WTC11 (cell line): ENCODE measurements around the gene PTPRN. TPM values are rescaled to one million over a fixed set of nuclear protein-coding genes. Genes with fewer than 3 reads are reported as not detected.

Source experiments
- ATAC-seq: fragments of 200-7000 bp; cut with Tn5 transposase; 2 replicates; pipeline ENCODE4 v1.10.0; 2021; ENCODE audit warnings: mild to moderate bottlenecking, moderate library complexity
- Bru-seq: library from RNA; stranded (reverse); fragments of 400-500 nt; gene quantifications from one replicate; lab custom pipeline; 2021; lab: Mats Ljungman, UMichigan
- CTCF ChIA-PET: fragments of 300-600 bp; sonication (Branson Sonifier 250); formaldehyde crosslinking; loops from one replicate; lab custom pipeline; 2021; ENCODE audit warnings: antibody characterized with exemption; lab: Charles Lee
- POLR2A ChIA-PET: fragments of 350-600 bp; sonication (Branson Sonifier 250); formaldehyde crosslinking; loops from one replicate; lab custom pipeline; 2021; ENCODE audit warnings: antibody characterized with exemption; lab: Charles Lee
- DNase-seq: peaks from one replicate; pipeline ENCODE4 v3.0.0; 2021; ENCODE audit warnings: low spot score
- H3K27ac Mint-ChIP-seq: 2 replicates; pipeline ENCODE4 v1.8.0; 2021; ENCODE audit warnings: mixed read lengths
- H3K27me3 Mint-ChIP-seq: 2 replicates; pipeline ENCODE4 v1.8.0; 2021; ENCODE audit warnings: low read depth, mild to moderate bottlenecking, moderate library complexity, mixed read lengths
- H3K36me3 Mint-ChIP-seq: 2 replicates; pipeline ENCODE4 v1.8.0; 2021; ENCODE audit warnings: mixed read lengths
- H3K4me1 Mint-ChIP-seq: 2 replicates; pipeline ENCODE4 v1.8.0; 2022; ENCODE audit warnings: mixed read lengths
- H3K4me3 Mint-ChIP-seq: 2 replicates; pipeline ENCODE4 v1.8.0; 2021; ENCODE audit warnings: mild to moderate bottlenecking, moderate library complexity, mixed read lengths
- H3K9me3 Mint-ChIP-seq: 2 replicates; pipeline ENCODE4 v1.8.0; 2021; ENCODE audit warnings: mixed read lengths
- ATF1 ChIP-seq: sonication (generic); formaldehyde crosslinking; IDR thresholded peaks from 2 replicates; pipeline ENCODE4 v1.8.1; 2023; ENCODE audit warnings: mild to moderate bottlenecking, moderate library complexity, missing genetic modification reagents
- CBFB ChIP-seq: sonication (generic); formaldehyde crosslinking; IDR thresholded peaks from 2 replicates; pipeline ENCODE4 v1.8.1; 2022; ENCODE audit warnings: mild to moderate bottlenecking, low read depth, missing genetic modification reagents
- CREB1 ChIP-seq: sonication (generic); formaldehyde crosslinking; IDR thresholded peaks from 2 replicates; pipeline ENCODE4 v1.8.0; 2023; ENCODE audit warnings: mild to moderate bottlenecking, missing genetic modification reagents
- CREM ChIP-seq: sonication (generic); formaldehyde crosslinking; IDR thresholded peaks from 2 replicates; pipeline ENCODE4 v1.8.1; 2022; ENCODE audit warnings: mild to moderate bottlenecking, missing genetic modification reagents, moderate library complexity
- ELF4 ChIP-seq: sonication (generic); formaldehyde crosslinking; IDR thresholded peaks from 2 replicates; pipeline ENCODE4 v1.8.1; 2022; ENCODE audit warnings: low read depth, mild to moderate bottlenecking, moderate library complexity, missing genetic modification reagents
- FOXK1 ChIP-seq: sonication (generic); formaldehyde crosslinking; IDR thresholded peaks from 2 replicates; pipeline ENCODE4 v1.8.0; 2022; ENCODE audit warnings: mild to moderate bottlenecking, moderate library complexity, missing genetic modification reagents
- FOXP1 ChIP-seq: sonication (generic); formaldehyde crosslinking; IDR thresholded peaks from 2 replicates; pipeline ENCODE4 v1.8.0; 2022; ENCODE audit warnings: missing genetic modification reagents, mild to moderate bottlenecking, moderate library complexity, borderline replicate concordance
- GTF2I ChIP-seq: fragments of 250-450 bp; sonication (Bioruptor Pico); conservative IDR thresholded peaks from 2 replicates; pipeline ENCODE4 v1.4.0; 2021; ENCODE audit warnings: mild to moderate bottlenecking
- NFATC4 ChIP-seq: fragments of 250-450 bp; sonication (Bioruptor Pico); IDR thresholded peaks from 2 replicates; pipeline ENCODE4 v1.9.0; 2021; ENCODE audit warnings: mild to moderate bottlenecking
- NFE2L1 ChIP-seq: sonication (generic); formaldehyde crosslinking; IDR thresholded peaks from 2 replicates; pipeline ENCODE4 v1.8.1; 2023; ENCODE audit warnings: missing genetic modification reagents
- PRRX2 ChIP-seq: fragments of 250-450 bp; sonication (Bioruptor Pico); IDR thresholded peaks from 2 replicates; pipeline ENCODE4 v1.8.0; 2021; ENCODE audit warnings: mild to moderate bottlenecking
- RELA ChIP-seq: sonication (generic); formaldehyde crosslinking; IDR thresholded peaks from 2 replicates; pipeline ENCODE4 v1.8.1; 2022; ENCODE audit warnings: missing genetic modification reagents, mild to moderate bottlenecking, borderline replicate concordance
- ZBTB21 ChIP-seq: sonication (generic); formaldehyde crosslinking; IDR thresholded peaks from 2 replicates; pipeline ENCODE4 v1.8.1; 2023; ENCODE audit warnings: mild to moderate bottlenecking, missing genetic modification reagents, borderline replicate concordance
- ZNF121 ChIP-seq: sonication (generic); formaldehyde crosslinking; IDR thresholded peaks from 2 replicates; pipeline ENCODE4 v1.8.0; 2023; ENCODE audit warnings: missing genetic modification reagents
- ZNF219 ChIP-seq: sonication (generic); formaldehyde crosslinking; IDR thresholded peaks from 2 replicates; pipeline ENCODE4 v1.8.0; 2023; ENCODE audit warnings: missing genetic modification reagents, mild to moderate bottlenecking, borderline replicate concordance
- ZNF423 ChIP-seq: fragments of 250-450 bp; sonication (Bioruptor Pico); IDR thresholded peaks from 2 replicates; pipeline ENCODE4 v2.1.2; 2022; ENCODE audit warnings: mild to moderate bottlenecking, moderate library complexity
- long read RNA-seq, 3 experiments: library from RNA in 1 of 3; library from capped mRNA in 1 of 3; library from polyadenylated mRNA in 1 of 3; unstranded in 2 of 3; stranded (forward) in 1 of 3; transcript quantifications; one replicate each; pipeline ENCODE4 v2.0.0, GENCODE V29; 2021
- total RNA-seq: library from RNA; stranded (reverse); gene quantifications from 3 replicates; pipeline ENCODE4 v1.2.3, GENCODE V29; 2021
- TF ChIP-seq, protein P1 (sequence below): sonication (generic); formaldehyde crosslinking; IDR thresholded peaks from 2 replicates; pipeline ENCODE4 v1.8.1; 2023; ENCODE audit warnings: mild to moderate bottlenecking, missing genetic modification reagents, moderate library complexity
- TF ChIP-seq, protein P2 (sequence below): sonication (generic); formaldehyde crosslinking; IDR thresholded peaks from 2 replicates; pipeline ENCODE4 v1.8.1; 2022; ENCODE audit warnings: low read depth, missing genetic modification reagents, borderline replicate concordance
- TF ChIP-seq, protein P3 (sequence below): sonication (generic); formaldehyde crosslinking; IDR thresholded peaks from 2 replicates; pipeline ENCODE4 v1.8.0; 2023; ENCODE audit warnings: missing genetic modification reagents
- TF ChIP-seq, protein P4 (sequence below): sonication (generic); formaldehyde crosslinking; IDR thresholded peaks from 2 replicates; pipeline ENCODE4 v1.8.1; 2022; ENCODE audit warnings: low read depth, mild to moderate bottlenecking, moderate library complexity, missing genetic modification reagents, borderline replicate concordance
- TF ChIP-seq, protein P5 (sequence below): sonication (generic); formaldehyde crosslinking; IDR thresholded peaks from 2 replicates; pipeline ENCODE4 v1.8.1; 2022; ENCODE audit warnings: missing genetic modification reagents, borderline replicate concordance

Gene PTPRN
- total RNA-seq (3.8 to 5.7 TPM (median 5.2 TPM) in 3 replicates), Bru-seq, nascent RNA (percentile 27 among the genes with signal in this experiment)
- long read RNA-seq, experiment 1, transcript PTPRN-201 (23 exons, 3,784 nt) = major isoform, 5 of 16 reads
- long read RNA-seq, experiment 1, partial matches to known transcripts = 4 of 16 reads
- long read RNA-seq, experiment 1, other reads (novel, unspliced or antisense) = 7 of 16 reads
- long read RNA-seq, experiment 2, partial matches to known transcripts = 4 of 5 reads
- long read RNA-seq, experiment 2, other reads (novel, unspliced or antisense) = 0 of 5 reads
- long read RNA-seq, experiment 3, partial matches to known transcripts = 2 of 2 reads
- long read RNA-seq, experiment 3, other reads (novel, unspliced or antisense) = 0 of 2 reads

DNA sequence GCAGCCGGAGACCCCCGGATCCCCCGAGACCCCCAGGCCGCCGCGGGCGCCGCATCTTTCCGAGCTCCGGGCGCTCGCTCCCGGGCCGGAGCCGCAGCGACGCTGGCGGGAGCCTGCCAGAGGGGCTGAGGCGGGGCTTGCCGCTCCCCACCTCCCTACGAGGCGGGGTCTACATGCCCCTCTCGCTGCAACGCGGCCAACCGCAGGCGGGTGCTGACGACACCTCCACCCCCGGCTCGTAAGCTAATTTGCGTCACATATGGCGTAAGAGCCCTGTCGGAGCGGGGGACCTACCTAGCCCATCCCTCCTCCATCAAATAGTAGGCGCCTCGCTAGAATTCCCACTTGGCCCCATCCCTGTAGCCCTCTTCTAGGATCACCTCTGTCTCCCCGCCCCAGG, at the start of gene PTPRN:
PTPRN (minus strand) TSS at position 124 of the 400 bp plus-strand sequence; CDS start at position 55, 69 bp downstream.
- ChIA-PET POLR2A (interaction anchor here (0.5 to 1.1 kb wide), 3 partner anchors 21 to 35 kb away, joined by 3 read pairs; partner anchors contain the start of gene RESP18), CTCF (interaction anchor here (0.6 to 2.4 kb wide), 12 partner anchors 10 to 329 kb away, joined by 3 to 19 read pairs (median 4); no protein-coding TSS in a partner anchor)
- peaks cover 57% of the 10 kb centered on the region for H3K27me3 Mint-ChIP-seq

DNA sequence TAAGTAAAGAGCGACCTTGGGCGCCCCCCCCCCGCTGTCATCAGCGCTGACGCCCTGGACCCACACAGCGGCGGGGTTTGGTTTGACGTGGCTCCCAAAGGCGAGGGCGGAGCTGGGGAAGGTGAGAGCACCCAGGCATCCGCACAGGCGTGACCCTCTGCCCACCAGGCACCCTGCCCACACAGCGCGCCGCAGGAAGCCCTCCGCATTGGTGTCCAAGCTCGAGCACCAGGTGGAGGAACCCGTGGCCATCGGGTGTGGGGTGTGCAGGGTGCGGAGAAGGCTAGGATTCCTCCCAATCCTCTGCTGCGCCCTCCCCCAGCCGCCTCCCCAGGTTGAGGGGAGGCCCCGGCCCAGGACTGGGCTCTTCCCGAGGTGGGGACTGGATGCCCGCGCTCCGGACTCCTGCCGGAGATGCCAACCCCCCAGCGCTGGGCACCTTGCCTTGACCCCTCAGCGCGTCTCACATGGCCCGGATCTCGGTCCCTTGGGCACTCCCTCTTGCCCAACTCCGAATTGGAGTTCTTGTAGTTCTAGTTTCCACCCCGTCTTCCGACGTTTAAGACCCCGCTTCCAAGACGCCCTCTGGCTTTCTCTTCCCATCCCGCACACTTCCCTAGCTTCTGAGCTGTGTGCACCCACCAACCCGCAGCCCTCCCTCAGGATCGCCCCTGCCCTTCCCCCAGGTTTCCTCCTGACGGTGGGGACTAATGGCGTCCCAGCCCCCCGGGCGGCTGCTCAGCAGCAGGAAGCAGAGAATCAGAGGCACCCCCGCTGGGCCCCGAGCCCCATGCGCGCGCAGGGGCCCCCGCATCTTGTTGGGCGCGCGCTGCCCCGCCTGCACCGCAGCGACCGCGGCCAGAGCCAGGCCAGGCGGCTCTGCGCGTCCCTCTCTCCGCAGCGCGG, 49.2 kb upstream of the PTPRN start:
- ChIA-PET CTCF (interaction anchor here (0.6 to 2.6 kb wide), 8 partner anchors 11 to 171 kb away, joined by 3 to 12 read pairs (median 4); no protein-coding TSS in a partner anchor), POLR2A (interaction anchor here (0.9 kb wide), 1 partner anchor 13 kb away, joined by 6 read pairs; no protein-coding TSS in a partner anchor)
- peak; percentile 26 for DNase-seq
- Mint-ChIP-seq H3K27ac (no peak overlapping the region), H3K36me3 (no peaks in the 10 kb centered on the region), H3K27me3 (peaks cover 82% of the 10 kb centered on the region), H3K4me1 (peaks cover 2% of the 10 kb centered on the region; the same call in 1 of the 2 replicates), H3K4me3 (peak overlapping the region; percentile 73), H3K9me3 (no peaks in the 10 kb centered on the region)
- peak; percentile 69 for ATAC-seq
- TF ChIP-seq, protein P1, sequence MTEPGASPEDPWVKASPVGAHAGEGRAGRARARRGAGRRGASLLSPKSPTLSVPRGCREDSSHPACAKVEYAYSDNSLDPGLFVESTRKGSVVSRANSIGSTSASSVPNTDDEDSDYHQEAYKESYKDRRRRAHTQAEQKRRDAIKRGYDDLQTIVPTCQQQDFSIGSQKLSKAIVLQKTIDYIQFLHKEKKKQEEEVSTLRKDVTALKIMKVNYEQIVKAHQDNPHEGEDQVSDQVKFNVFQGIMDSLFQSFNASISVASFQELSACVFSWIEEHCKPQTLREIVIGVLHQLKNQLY (CRISPR knock-in tag) = no peak
- TF ChIP-seq ZNF423 (CRISPR knock-in tag) = peak; percentile 42; the same call in 1 of the 2 replicates
- no peak for TF ChIP-seq PRRX2 (CRISPR knock-in tag)

More for the DNA sequence above, at the start of gene PTPRN:
- TF ChIP-seq, protein P2, sequence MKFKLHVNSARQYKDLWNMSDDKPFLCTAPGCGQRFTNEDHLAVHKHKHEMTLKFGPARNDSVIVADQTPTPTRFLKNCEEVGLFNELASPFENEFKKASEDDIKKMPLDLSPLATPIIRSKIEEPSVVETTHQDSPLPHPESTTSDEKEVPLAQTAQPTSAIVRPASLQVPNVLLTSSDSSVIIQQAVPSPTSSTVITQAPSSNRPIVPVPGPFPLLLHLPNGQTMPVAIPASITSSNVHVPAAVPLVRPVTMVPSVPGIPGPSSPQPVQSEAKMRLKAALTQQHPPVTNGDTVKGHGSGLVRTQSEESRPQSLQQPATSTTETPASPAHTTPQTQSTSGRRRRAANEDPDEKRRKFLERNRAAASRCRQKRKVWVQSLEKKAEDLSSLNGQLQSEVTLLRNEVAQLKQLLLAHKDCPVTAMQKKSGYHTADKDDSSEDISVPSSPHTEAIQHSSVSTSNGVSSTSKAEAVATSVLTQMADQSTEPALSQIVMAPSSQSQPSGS (CRISPR knock-in tag) = no peak
- TF ChIP-seq ZBTB21 (CRISPR knock-in tag) (peak; percentile 96), ATF1 (CRISPR knock-in tag) (no peak), CREM (CRISPR knock-in tag) (peak; percentile 50; the same call in 1 of the 2 replicates)
- TF ChIP-seq, protein P3, sequence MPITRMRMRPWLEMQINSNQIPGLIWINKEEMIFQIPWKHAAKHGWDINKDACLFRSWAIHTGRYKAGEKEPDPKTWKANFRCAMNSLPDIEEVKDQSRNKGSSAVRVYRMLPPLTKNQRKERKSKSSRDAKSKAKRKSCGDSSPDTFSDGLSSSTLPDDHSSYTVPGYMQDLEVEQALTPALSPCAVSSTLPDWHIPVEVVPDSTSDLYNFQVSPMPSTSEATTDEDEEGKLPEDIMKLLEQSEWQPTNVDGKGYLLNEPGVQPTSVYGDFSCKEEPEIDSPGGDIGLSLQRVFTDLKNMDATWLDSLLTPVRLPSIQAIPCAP (CRISPR knock-in tag) = no peak
- no peak within 1 kb of the TSS for H3K27ac Mint-ChIP-seq
- DNase-seq (peak; percentile 84), ATAC-seq (peak; percentile 86)
- H3K4me1 Mint-ChIP-seq = peaks cover 22% of the 10 kb centered on the region
- H3K9me3 Mint-ChIP-seq = peaks cover 6% of the 10 kb centered on the region
- H3K36me3 Mint-ChIP-seq = no peaks in the 10 kb centered on the region; the same call in 1 of the 2 replicates
- peak within 1 kb of the TSS; percentile 85 for H3K4me3 Mint-ChIP-seq

DNA sequence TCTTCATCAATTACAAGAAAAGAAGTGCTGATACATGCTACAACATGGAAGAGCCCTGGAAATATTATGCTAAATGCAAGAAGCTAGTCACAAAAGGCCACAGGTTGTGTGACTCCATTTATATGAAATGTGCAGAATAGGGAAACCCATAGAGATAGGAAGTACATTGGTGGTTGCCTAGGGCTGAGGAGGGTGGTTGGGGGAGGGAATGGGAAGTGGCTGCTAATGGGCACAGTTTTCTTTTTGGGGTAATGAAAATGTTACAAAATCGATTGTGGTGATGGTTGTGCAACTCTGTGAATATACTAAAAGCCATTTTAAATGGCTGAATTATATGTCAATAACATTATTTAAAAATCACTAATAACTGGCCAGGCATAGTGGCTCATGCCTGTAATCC, 47.6 kb upstream of the PTPRN start:
- Mint-ChIP-seq H3K4me3 (no peak overlapping the region), H3K27ac (no peak overlapping the region), H3K27me3 (peaks cover 84% of the 10 kb centered on the region), H3K36me3 (no peaks in the 10 kb centered on the region), H3K9me3 (no peaks in the 10 kb centered on the region), H3K4me1 (peaks cover 2% of the 10 kb centered on the region; the same call in 1 of the 2 replicates)
- ChIA-PET POLR2A (interaction anchor here (0.6 kb wide), 1 partner anchor 30 kb away, joined by 3 read pairs; no protein-coding TSS in a partner anchor), CTCF (interaction anchor here (0.8 kb wide), 1 partner anchor 62 kb away, joined by 3 read pairs; no protein-coding TSS in a partner anchor)
- DNase-seq (no peak), ATAC-seq (no peak)
- TF ChIP-seq CBFB (CRISPR knock-in tag) = no peak
- no peak for TF ChIP-seq FOXK1 (CRISPR knock-in tag)
- no peak for TF ChIP-seq CREB1
- TF ChIP-seq ZNF219 (CRISPR knock-in tag) = no peak
- TF ChIP-seq ELF4 = no peak
- no peak for TF ChIP-seq FOXP1 (CRISPR knock-in tag)
- no peak for TF ChIP-seq NFE2L1 (CRISPR knock-in tag)
- TF ChIP-seq GTF2I (CRISPR knock-in tag) = no peak
- TF ChIP-seq, protein P4, sequence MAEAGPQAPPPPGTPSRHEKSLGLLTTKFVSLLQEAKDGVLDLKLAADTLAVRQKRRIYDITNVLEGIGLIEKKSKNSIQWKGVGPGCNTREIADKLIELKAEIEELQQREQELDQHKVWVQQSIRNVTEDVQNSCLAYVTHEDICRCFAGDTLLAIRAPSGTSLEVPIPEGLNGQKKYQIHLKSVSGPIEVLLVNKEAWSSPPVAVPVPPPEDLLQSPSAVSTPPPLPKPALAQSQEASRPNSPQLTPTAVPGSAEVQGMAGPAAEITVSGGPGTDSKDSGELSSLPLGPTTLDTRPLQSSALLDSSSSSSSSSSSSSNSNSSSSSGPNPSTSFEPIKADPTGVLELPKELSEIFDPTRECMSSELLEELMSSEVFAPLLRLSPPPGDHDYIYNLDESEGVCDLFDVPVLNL (CRISPR knock-in tag) = no peak
- TF ChIP-seq, protein P2 (CRISPR knock-in tag) = no peak
- TF ChIP-seq, protein P5, sequence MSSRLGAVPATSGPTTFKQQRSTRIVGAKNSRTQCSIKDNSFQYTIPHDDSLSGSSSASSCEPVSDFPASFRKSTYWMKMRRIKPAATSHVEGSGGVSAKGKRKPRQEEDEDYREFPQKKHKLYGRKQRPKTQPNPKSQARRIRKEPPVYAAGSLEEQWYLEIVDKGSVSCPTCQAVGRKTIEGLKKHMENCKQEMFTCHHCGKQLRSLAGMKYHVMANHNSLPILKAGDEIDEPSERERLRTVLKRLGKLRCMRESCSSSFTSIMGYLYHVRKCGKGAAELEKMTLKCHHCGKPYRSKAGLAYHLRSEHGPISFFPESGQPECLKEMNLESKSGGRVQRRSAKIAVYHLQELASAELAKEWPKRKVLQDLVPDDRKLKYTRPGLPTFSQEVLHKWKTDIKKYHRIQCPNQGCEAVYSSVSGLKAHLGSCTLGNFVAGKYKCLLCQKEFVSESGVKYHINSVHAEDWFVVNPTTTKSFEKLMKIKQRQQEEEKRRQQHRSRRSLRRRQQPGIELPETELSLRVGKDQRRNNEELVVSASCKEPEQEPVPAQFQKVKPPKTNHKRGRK (CRISPR knock-in tag) = no peak
- no peak for TF ChIP-seq ZNF121 (CRISPR knock-in tag)
- no peak for TF ChIP-seq RELA
- no peak for TF ChIP-seq NFATC4
